CD4-positive, alpha-beta memory T cell (primary cell): ENCODE data around the gene SSBP3. TPM values are rescaled to one million over a fixed set of nuclear protein-coding genes. Genes with fewer than 3 reads are reported as not detected.

ENCODE experiments used
- CTCF ChIA-PET: fragments of 350-600 bp; sonication (Branson Sonifier 250); formaldehyde crosslinking; loops from one replicate; lab custom pipeline; 2021; ENCODE audit warnings: inconsistent platforms; ENCODE audit not compliant: partially characterized antibody; lab: Charles Lee
- POLR2A ChIA-PET: fragments of 350-600 bp; sonication (Branson Sonifier 250); formaldehyde crosslinking; loops from one replicate; lab custom pipeline; 2021; ENCODE audit not compliant: partially characterized antibody; lab: Charles Lee
- DNase-seq, 5 donors: peaks; one replicate each; pipeline versions ENCODE4 v3.0.0 to v3.0.0-alpha.2; 2020 to 2022; ENCODE audit warnings: mixed read lengths in 1 of 5
- H3K27ac ChIP-seq: one replicate; pipeline ENCODE4 v1.7.0; 2013; ENCODE audit warnings: low read depth, low read length
- H3K27me3 ChIP-seq: 2 replicates; pipeline ENCODE4 v1.7.0; 2013; ENCODE audit warnings: mild to moderate bottlenecking, low read length, moderate library complexity; ENCODE audit not compliant: insufficient read depth
- H3K36me3 ChIP-seq: 2 replicates; pipeline ENCODE4 v1.7.0; 2013; ENCODE audit warnings: mild to moderate bottlenecking, low read length, moderate library complexity; ENCODE audit not compliant: insufficient read depth
- H3K4me1 ChIP-seq: 2 replicates; pipeline ENCODE4 v1.7.0; 2013; ENCODE audit warnings: mild to moderate bottlenecking, low read length, moderate library complexity; ENCODE audit not compliant: insufficient read depth
- H3K4me3 ChIP-seq, 2 donors: one replicate each; pipeline ENCODE4 v1.7.0; 2013; ENCODE audit warnings: low read length in 2 of 2, mild to moderate bottlenecking in 1 of 2
- H3K9me3 ChIP-seq, 2 donors: one replicate each; pipeline ENCODE4 v1.7.0; 2013; ENCODE audit warnings: low read length in 2 of 2, control low read depth in 1 of 2; ENCODE audit not compliant: control insufficient read depth in 1 of 2
- H3K27ac Mint-ChIP-seq, 7 donors: one replicate each; pipeline ENCODE4 v1.8.0; 2020 to 2021; ENCODE audit warnings: mixed read lengths in 7 of 7, mild to moderate bottlenecking in 6 of 7, inconsistent platforms in 3 of 7, moderate library complexity in 3 of 7
- H3K27me3 Mint-ChIP-seq, 2 donors: one replicate each; pipeline ENCODE4 v1.8.0; 2020 to 2021; ENCODE audit warnings: mixed read lengths in 2 of 2
- H3K36me3 Mint-ChIP-seq, 2 donors: one replicate each; pipeline ENCODE4 v1.8.0; 2020 to 2021; ENCODE audit warnings: mixed read lengths in 2 of 2, inconsistent platforms in 1 of 2, mild to moderate bottlenecking in 1 of 2
- H3K4me1 Mint-ChIP-seq, 4 donors: one replicate each; pipeline ENCODE4 v1.8.0; 2020 to 2021; ENCODE audit warnings: mixed read lengths in 4 of 4, mild to moderate bottlenecking in 1 of 4
- H3K4me3 Mint-ChIP-seq, 8 donors: one replicate each; pipeline ENCODE4 v1.8.0; 2020 to 2021; ENCODE audit warnings: mixed read lengths in 8 of 8, mild to moderate bottlenecking in 7 of 8, moderate library complexity in 6 of 8, inconsistent platforms in 3 of 8
- H3K9me3 Mint-ChIP-seq, 8 donors: one replicate each; pipeline ENCODE4 v1.8.0; 2020 to 2021; ENCODE audit warnings: mixed read lengths in 8 of 8, mild to moderate bottlenecking in 5 of 8, inconsistent platforms in 3 of 8, moderate library complexity in 1 of 8
- intact Hi-C: fragments of 100-400 bp; cut with micrococcal nuclease; formaldehyde crosslinking; loops from one replicate; pipeline ENCODE4 v1.15.1; 2023
- polyA plus RNA-seq, 2 donors: library from polyadenylated mRNA; unstranded; fragments of 300-500 nt; fragmentation: Illumina TruSeq; gene quantifications; one replicate each; pipeline ENCODE4 v1.2.3, GENCODE V29; 2021
- total RNA-seq, 2 experiments: library from RNA; stranded (reverse); gene quantifications; one replicate each; pipeline ENCODE4 v1.2.3, GENCODE V29; 2021

SSBP3 gene
- total and polyA plus RNA-seq, 4 experiments from 2014 or later, result 10.9 to 87.6 (median 45.1) TPM

DNA sequence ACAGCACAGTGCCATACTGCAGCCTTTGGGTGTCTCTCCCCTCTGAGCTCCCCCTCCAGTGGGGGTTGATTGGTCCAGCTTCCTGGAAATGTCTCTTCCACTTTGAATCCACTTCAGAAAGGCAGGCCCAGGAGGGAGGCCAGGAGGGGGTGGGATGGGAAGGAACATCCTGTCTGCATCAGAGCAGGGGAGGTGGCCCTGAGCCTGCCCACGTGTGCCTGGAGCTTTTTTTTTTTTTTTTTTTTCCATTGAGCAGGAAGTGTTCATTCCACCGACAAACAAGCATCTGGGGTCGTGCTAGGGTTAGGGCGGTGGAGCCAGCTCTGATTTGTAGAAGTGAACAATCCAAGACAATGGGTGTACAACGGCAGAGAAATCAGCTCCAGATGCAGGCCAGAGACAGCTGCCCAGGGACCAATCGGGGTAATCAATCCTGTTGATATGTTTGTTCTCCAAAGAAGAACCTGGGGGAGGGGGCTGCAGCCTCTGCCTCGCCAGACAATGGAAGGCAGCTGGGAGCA lies 93.3 kb downstream of the SSBP3 start:
- Mint-ChIP-seq H3K4me1 (peaks cover 31 to 69% (median 56%) of the 10 kb centered on the region in 4 donors), H3K27me3 (no peaks in the 10 kb centered on the region), H3K36me3 (peaks cover 0 to 5% of the 10 kb centered on the region in 2 donors), H3K4me3 (peak overlapping the region in 1 of 8 donors; percentile 13), H3K27ac (peak overlapping the region; percentile 12 to 77 (median 42)), H3K9me3 (peaks cover 0 to 3% (median 0%) of the 10 kb centered on the region in 8 donors)
- no peaks in the 10 kb centered on the region for H3K36me3 ChIP-seq
- DNase-seq, result no peak
- H3K27me3 ChIP-seq, result no peaks in the 10 kb centered on the region
- ChIA-PET POLR2A (interaction anchor here (0.7 to 1.7 kb wide), 2 partner anchors 113 to 176 kb away, joined by 3 to 4 read pairs; partner anchors contain the start of genes CYB5RL and MRPL37), CTCF (interaction anchor here (0.7 to 2.5 kb wide), 3 partner anchors 9 to 176 kb away, joined by 3 to 18 read pairs (median 5); no protein-coding TSS in a partner anchor)
- H3K4me3 ChIP-seq, result no peak overlapping the region
- peaks cover 52% of the 10 kb centered on the region for H3K4me1 ChIP-seq
- no peaks in the 10 kb centered on the region for H3K9me3 ChIP-seq
- intact Hi-C loops, result no loop called here
- H3K27ac ChIP-seq, result no peak overlapping the region

DNA sequence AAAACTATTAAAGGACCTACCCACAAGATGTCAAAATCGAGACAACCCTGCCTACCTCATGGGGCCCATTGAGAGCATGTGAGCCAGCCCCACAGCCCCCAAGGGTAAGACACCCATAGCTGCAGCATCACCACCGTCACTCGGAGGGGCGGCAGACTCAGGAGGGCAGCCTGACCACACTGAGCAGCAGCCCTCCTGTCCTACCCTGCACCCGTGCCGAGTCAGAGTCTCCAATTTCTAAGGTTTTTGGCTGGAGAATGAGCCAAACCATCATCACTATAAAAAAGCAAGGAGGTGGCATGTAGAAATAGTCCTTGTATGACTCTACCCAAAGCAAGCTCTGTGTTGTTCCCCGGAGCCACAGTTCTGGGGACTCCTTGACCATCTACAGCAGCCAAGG lies 94.7 kb downstream of the SSBP3 start:
- Mint-ChIP-seq H3K4me3 (peak overlapping the region in 1 of 8 donors; percentile 44), H3K9me3 (peaks cover 0 to 2% (median 0%) of the 10 kb centered on the region in 8 donors), H3K27ac (peak overlapping the region in 5 of 7 donors; percentile 11 to 52 (median 41)), H3K36me3 (peaks cover 0 to 3% of the 10 kb centered on the region in 2 donors), H3K27me3 (no peaks in the 10 kb centered on the region), H3K4me1 (peaks cover 32 to 75% (median 58%) of the 10 kb centered on the region in 4 donors)
- ChIA-PET CTCF (interaction anchor here (1.2 to 2.5 kb wide), 2 partner anchors 175 to 178 kb away, joined by 3 to 18 read pairs; no protein-coding TSS in a partner anchor), POLR2A (interaction anchor here (0.6 to 1.0 kb wide), 2 partner anchors 14 to 85 kb away, joined by 3 to 4 read pairs; no protein-coding TSS in a partner anchor)
- no peaks in the 10 kb centered on the region for H3K27me3 ChIP-seq
- no peaks in the 10 kb centered on the region for H3K9me3 ChIP-seq
- H3K4me1 ChIP-seq, result peaks cover 59% of the 10 kb centered on the region
- H3K36me3 ChIP-seq, result no peaks in the 10 kb centered on the region
- no peak overlapping the region for H3K27ac ChIP-seq
- H3K4me3 ChIP-seq, result no peak overlapping the region
- intact Hi-C loops, result loop anchor here (1.0 kb wide), 1 partner anchor 178 kb away; no protein-coding TSS in a partner anchor
- no peak for DNase-seq

DNA sequence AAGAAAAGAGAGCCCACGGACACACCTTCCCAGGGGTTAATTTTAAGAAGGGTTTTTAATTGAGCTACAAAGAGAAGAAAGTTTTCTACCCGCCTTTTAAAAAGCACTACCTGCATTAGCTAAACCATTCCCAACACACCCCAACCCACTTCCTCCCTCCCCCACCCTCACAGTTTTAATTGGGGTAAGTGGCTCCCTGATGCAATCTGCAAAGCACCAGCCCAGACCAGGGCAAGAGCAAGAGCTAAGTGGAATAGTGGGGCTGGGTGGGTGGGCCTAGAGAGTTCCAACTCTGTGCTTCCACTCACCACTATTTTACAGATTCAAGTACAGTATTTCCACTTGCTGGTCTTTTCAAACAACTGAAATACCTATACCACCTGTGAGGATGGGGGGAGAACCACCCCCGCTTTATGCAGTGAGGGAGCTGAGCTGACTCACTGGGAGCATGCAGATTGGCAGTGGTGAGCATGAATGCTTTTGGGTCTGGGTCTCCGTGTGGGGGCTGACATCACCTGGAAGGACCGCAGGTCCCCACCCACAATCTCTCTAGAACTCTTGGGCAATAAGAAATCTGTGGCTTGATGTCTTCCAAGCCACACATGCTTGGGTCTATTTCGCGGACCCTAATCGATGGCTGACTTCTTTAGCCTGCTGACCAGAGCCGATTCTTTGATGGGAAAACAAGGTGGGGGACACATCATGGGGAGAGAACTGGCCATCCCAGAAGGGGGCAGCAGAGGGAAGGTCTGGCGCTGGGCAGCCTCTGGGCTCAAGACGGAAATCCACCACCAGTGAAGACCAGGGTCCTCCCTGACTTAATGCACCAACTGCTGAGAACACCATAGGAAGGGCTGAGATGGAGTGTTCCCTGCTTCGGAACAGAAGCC lies 95.5 kb downstream of the SSBP3 start:
- Histone ChIP-seq H3K9me3 (no peaks in the 10 kb centered on the region), H3K4me1 (peaks cover 59% of the 10 kb centered on the region), H3K4me3 (no peak overlapping the region), H3K27ac (no peak overlapping the region), H3K27me3 (no peaks in the 10 kb centered on the region), H3K36me3 (no peaks in the 10 kb centered on the region)
- peaks cover 0 to 2% (median 0%) of the 10 kb centered on the region in 8 donors for H3K9me3 Mint-ChIP-seq
- peaks cover 0 to 3% of the 10 kb centered on the region in 2 donors for H3K36me3 Mint-ChIP-seq
- H3K27ac Mint-ChIP-seq, result peak overlapping the region in 6 of 7 donors; percentile 27 to 87 (median 61)
- POLR2A ChIA-PET, result no interaction called here
- peaks cover 37 to 80% (median 63%) of the 10 kb centered on the region in 4 donors for H3K4me1 Mint-ChIP-seq
- peak overlapping the region in 5 of 8 donors; percentile 25 to 65 (median 41) for H3K4me3 Mint-ChIP-seq
- DNase-seq, result no peak
- intact Hi-C loops, result loop anchor here (1.0 kb wide), 1 partner anchor 179 kb away; no protein-coding TSS in a partner anchor
- H3K27me3 Mint-ChIP-seq, result no peaks in the 10 kb centered on the region
- CTCF ChIA-PET, result interaction anchor here (1.2 to 2.0 kb wide), 3 partner anchors 25 to 179 kb away, joined by 3 to 8 read pairs (median 4); no protein-coding TSS in a partner anchor

DNA sequence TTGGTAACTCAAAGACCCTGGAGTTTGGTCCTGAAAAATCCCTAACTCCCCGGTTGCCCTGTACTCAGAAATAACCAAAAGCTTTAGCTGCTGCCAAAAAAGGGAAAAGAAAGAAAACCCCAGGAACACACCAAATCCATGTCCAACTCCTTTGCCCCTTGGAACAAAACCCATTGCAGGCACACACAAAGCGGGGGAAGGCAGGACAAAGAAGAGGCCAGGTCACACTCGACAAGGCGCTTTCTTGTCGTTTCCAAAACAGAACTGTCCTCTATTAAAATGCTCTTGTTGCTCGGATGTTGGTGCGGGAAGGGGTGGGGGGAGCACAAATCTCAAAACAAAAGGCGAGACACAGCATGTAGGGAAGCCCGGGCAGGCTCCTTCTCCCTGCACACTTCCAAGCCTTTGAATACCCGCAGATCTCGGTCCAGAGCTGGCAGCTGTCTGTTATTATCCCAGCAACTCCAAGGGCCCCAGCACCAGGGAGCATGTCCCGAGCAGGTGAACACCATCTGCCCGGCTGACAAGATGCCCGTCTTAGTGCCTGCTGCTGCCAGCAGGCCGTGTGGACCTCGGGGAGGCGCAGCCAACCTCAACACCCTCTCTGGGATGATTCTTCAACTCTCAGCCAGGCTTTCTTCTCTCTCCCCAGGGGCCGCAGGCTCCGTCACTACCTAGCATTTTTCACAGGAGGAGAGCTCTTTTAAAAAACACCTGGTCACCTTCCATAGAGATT lies 96.4 kb downstream of the SSBP3 start:
- peaks cover 38 to 82% (median 63%) of the 10 kb centered on the region in 4 donors for H3K4me1 Mint-ChIP-seq
- Histone ChIP-seq H3K27me3 (no peaks in the 10 kb centered on the region), H3K27ac (no peak overlapping the region), H3K9me3 (no peaks in the 10 kb centered on the region), H3K36me3 (no peaks in the 10 kb centered on the region), H3K4me1 (peaks cover 60% of the 10 kb centered on the region), H3K4me3 (no peak overlapping the region)
- CTCF ChIA-PET, result interaction anchor here (1.3 to 2.0 kb wide), 2 partner anchors 24 to 180 kb away, joined by 4 to 8 read pairs; no protein-coding TSS in a partner anchor
- intact Hi-C loops, result no loop called here
- H3K27ac Mint-ChIP-seq, result peak overlapping the region in 4 of 7 donors; percentile 25 to 73 (median 66)
- H3K27me3 Mint-ChIP-seq, result no peaks in the 10 kb centered on the region
- peaks cover 0 to 3% of the 10 kb centered on the region in 2 donors for H3K36me3 Mint-ChIP-seq
- POLR2A ChIA-PET, result no interaction called here
- peak overlapping the region in 3 of 8 donors; percentile 17 to 39 (median 20) for H3K4me3 Mint-ChIP-seq
- DNase-seq, result no peak
- H3K9me3 Mint-ChIP-seq, result peaks cover 0 to 2% (median 0%) of the 10 kb centered on the region in 8 donors

DNA sequence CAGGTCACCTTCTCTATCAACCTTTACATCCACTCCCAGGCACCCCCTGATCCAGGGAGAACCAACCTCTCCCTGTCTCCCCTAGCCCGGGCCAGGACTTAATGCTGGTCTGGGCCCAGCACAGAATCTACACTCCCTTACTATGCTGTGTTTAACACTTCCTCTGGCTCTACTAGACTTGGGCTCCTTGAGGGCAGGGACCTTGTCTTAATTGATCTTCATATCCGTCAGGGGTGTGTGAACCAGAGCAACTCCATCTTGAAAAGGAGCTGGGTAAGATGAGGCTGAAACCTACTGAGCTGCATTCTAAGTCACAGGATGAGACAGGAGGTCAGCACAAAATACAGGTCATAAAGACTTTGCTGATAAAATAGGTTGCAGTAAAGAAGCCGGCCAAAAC lies 98.9 kb downstream of the SSBP3 start:
- H3K4me3 Mint-ChIP-seq, result peak overlapping the region in 1 of 8 donors; percentile 1
- Histone ChIP-seq H3K36me3 (no peaks in the 10 kb centered on the region), H3K27me3 (no peaks in the 10 kb centered on the region), H3K27ac (no peak overlapping the region), H3K9me3 (no peaks in the 10 kb centered on the region), H3K4me1 (peaks cover 46% of the 10 kb centered on the region), H3K4me3 (no peak overlapping the region)
- CTCF ChIA-PET, result no interaction called here
- POLR2A ChIA-PET, result no interaction called here
- intact Hi-C loops, result no loop called here
- peak overlapping the region in 3 of 7 donors; percentile 37 to 59 (median 38) for H3K27ac Mint-ChIP-seq
- no peaks in the 10 kb centered on the region for H3K36me3 Mint-ChIP-seq
- no peaks in the 10 kb centered on the region for H3K27me3 Mint-ChIP-seq
- peaks cover 43 to 83% (median 63%) of the 10 kb centered on the region in 4 donors for H3K4me1 Mint-ChIP-seq
- DNase-seq, result no peak
- H3K9me3 Mint-ChIP-seq, result peaks cover 0 to 2% (median 0%) of the 10 kb centered on the region in 8 donors

DNA sequence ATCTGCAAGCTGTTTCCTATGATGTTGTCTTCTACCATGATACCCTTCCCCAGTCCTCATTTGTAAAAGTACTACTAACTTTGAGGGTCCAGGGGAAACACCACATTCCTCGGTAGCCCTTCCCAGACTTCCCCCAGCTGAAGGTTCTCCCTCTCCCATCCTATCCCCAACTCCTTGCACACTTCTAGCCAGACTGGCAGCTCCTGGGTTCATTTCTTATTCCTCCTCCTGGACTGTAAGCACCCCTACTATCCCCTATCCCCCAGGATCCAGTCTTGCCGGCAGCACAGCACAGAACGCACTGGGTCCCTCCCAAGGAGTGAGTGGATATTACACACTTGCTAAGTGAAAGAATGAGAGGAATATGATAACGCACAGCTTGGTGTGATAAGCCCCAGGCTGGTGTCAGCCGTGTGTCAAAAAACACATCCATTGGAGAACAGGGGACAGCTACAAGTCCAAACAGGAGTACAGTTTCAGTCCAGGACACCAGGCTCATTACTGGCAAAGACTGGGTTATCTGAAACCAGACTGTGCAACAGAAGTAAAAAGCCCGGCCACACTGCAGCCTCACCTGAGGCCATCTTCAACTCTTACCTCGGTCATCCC lies 100.2 kb downstream of the SSBP3 start:
- Mint-ChIP-seq H3K4me1 (peaks cover 41 to 85% (median 60%) of the 10 kb centered on the region in 4 donors), H3K4me3 (no peak overlapping the region), H3K9me3 (peaks cover 0 to 2% (median 0%) of the 10 kb centered on the region in 8 donors), H3K27ac (peak overlapping the region in 1 of 7 donors; percentile 36), H3K36me3 (no peaks in the 10 kb centered on the region), H3K27me3 (no peaks in the 10 kb centered on the region)
- DNase-seq, result no peak
- Histone ChIP-seq H3K4me3 (no peak overlapping the region), H3K27ac (no peak overlapping the region), H3K27me3 (no peaks in the 10 kb centered on the region), H3K4me1 (peaks cover 41% of the 10 kb centered on the region), H3K9me3 (no peaks in the 10 kb centered on the region), H3K36me3 (no peaks in the 10 kb centered on the region)
- CTCF ChIA-PET, result interaction anchor here (1.4 kb wide), 1 partner anchor 9 kb away, joined by 3 read pairs; no protein-coding TSS in a partner anchor
- POLR2A ChIA-PET, result no interaction called here
- intact Hi-C loops, result no loop called here
